Stomach (tissue), 9 donors: ENCODE measurements around the gene ARHGAP24. TPM values are rescaled to one million over a fixed set of nuclear protein-coding genes. Genes with fewer than 3 reads are reported as not detected.

Source experiments
- DNase-seq, 2 donors: peaks; one replicate each; pipeline versions ENCODE4 v3.0.0 to v3.0.0-alpha.2; 2013 to 2019
- H3K27ac ChIP-seq, 5 donors: fragments of 200-600 bp in 4 of 5; sonication (generic) in 4 of 5; one replicate each; pipeline ENCODE4 v1.5.1; 2013 to 2019; ENCODE audit warnings: mild to moderate bottlenecking in 1 of 5, moderate library complexity in 1 of 5
- H3K27me3 ChIP-seq, 3 donors: fragments of 200-600 bp; sonication (generic); one replicate each; pipeline ENCODE4 v1.5.1; 2017 to 2019; ENCODE audit warnings: mixed run types in 1 of 3
- H3K36me3 ChIP-seq, 4 donors: fragments of 200-600 bp; sonication (generic); 1 replicate in 3 of 4; 2 replicates in 1 of 4; pipeline ENCODE4 v1.5.1; 2016 to 2019
- H3K4me1 ChIP-seq, 4 donors: fragments of 200-600 bp; sonication (generic); one replicate each; pipeline ENCODE4 v1.5.1; 2016 to 2019
- H3K4me3 ChIP-seq, 4 donors: fragments of 200-600 bp; sonication (generic) in 3 of 4; one replicate each; pipeline ENCODE4 v1.5.1; 2016 to 2019; ENCODE audit warnings: mild to moderate bottlenecking in 1 of 4
- H3K9me3 ChIP-seq, 4 donors: fragments of 200-600 bp; sonication (generic); one replicate each; pipeline ENCODE4 v1.5.1; 2016 to 2019
- CTCF ChIP-seq, 7 experiments: fragments of 450-650 bp in 4 of 7; fragments of 200-600 bp in 3 of 7; sonication (generic) in 3 of 7; IDR thresholded peaks; one replicate each; pipeline ENCODE4 v1.5.1; 2016 to 2019; ENCODE audit warnings: antibody characterized with exemption in 7 of 7, control low read depth in 2 of 7, mild to moderate bottlenecking in 1 of 7
- EP300 ChIP-seq: sonication (generic); formaldehyde crosslinking; IDR thresholded peaks from one replicate; pipeline ENCODE4 v1.6.1; 2017; ENCODE audit warnings: antibody characterized with exemption
- POLR2A ChIP-seq, 4 donors: fragments of 450-650 bp; IDR thresholded peaks; one replicate each; pipeline ENCODE4 v1.6.1; 2016; ENCODE audit warnings: antibody characterized with exemption in 4 of 4, control low read depth in 2 of 4, mild to moderate bottlenecking in 1 of 4, moderate library complexity in 1 of 4
- POLR2AphosphoS5 ChIP-seq, 3 donors: sonication (generic); formaldehyde crosslinking; IDR thresholded peaks; one replicate each; pipeline ENCODE4 v1.6.1; 2016; ENCODE audit warnings: antibody characterized with exemption in 3 of 3
- WGBS, 5 donors: extraction: QIAGEN DNeasy Blood & Tissue Kit in 3 of 5; methylation state at CpG; one replicate each; pipeline versions ENCODE4 v1.1.5 to v1.1.7; 2013 to 2018; 5-methylcytosine and 5-hydroxymethylcytosine counted together
- intact Hi-C: fragments of 100-400 bp; cut with DNase I; formaldehyde crosslinking; loops from one replicate; pipeline ENCODE4 v1.15.1; 2023; ENCODE audit warnings: low total_unique reads
- polyA plus RNA-seq, 3 donors: library from polyadenylated mRNA; stranded (reverse); fragments of 200-250 nt; gene quantifications; one replicate each; pipeline ENCODE4 v1.2.3, GENCODE V29; 2013
- total RNA-seq, 5 donors: library from RNA; depleted of rRNA; stranded (reverse); fragments of >200 nt; gene quantifications; one replicate each; pipeline versions ENCODE4 v1.1.0 to v1.2.3, GENCODE V29; 2014 to 2016
- donor health status: healthy with polysubstance abuse.
- donor health status: Bipolar disorder and iron deficiency.
- donor health status: healthy.

ARHGAP24 gene
- total and polyA plus RNA-seq, 8 donors: 6.4 to 152 (median 33.5) TPM

DNA sequence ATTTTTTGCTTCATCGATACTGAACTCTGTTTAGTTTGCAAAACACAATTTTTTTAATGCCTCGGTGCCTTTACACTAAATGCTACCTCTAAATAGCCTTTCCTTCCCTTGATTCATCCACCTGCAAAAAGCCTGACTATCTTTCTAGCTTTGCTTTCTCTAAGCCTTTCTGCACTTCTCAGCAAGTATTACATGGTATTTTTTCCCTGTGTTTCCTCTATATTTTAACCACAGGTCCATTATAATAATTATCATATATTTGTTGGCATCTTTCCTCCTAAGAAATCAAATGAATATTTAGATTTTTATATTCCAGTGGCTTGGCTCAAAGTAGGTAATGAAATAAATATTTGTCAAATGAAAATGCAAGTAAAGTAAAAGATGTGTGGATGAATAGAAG, 196.2 kb downstream of the ARHGAP24 start:
- H3K4me1 ChIP-seq: peaks cover 0 to 24% (median 0%) of the 10 kb centered on the region in 4 donors
- H3K36me3 ChIP-seq: no peaks in the 10 kb centered on the region
- H3K27ac ChIP-seq: no peak overlapping the region
- intact Hi-C loops: no loop called here
- DNase-seq: no peak
- no peaks in the 10 kb centered on the region for H3K27me3 ChIP-seq
- WGBS, 5 donors: 88 to 95% (median 91%) methylated on average over 2 of the region's 2 CpGs
- peaks cover 0 to 13% (median 8%) of the 10 kb centered on the region in 4 donors for H3K9me3 ChIP-seq
- H3K4me3 ChIP-seq: no peak overlapping the region
- TF ChIP-seq POLR2AphosphoS5 (IDR thresholded peaks at IDR 0.05) (no peak), CTCF (IDR thresholded peaks at IDR 0.05) (no peak), EP300 (no peak), POLR2A (IDR thresholded peaks at IDR 0.05) (no peak)

DNA sequence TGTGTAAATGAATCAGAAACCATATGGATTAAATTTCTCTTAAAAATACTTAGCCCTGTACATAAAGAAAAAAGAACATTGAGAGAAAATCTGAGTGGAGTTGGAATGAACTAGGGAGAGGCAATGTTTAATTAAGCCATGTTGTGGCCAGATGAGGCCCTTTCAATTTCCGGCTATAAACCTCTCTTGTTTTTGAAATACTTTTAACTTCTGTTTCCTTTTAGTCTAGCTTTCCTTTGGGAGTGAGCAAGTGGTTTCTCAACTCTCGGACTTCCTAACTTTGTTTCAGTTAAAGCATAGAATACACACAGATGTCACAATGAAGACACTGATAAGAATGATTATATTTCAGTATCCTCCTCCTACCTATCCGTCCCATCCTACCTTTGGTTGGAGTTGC, 197.2 kb downstream of the ARHGAP24 start:
- no peaks in the 10 kb centered on the region for H3K36me3 ChIP-seq
- H3K4me1 ChIP-seq: peaks cover 0 to 31% (median 4%) of the 10 kb centered on the region in 4 donors
- intact Hi-C loops: no loop called here
- H3K27me3 ChIP-seq: no peaks in the 10 kb centered on the region
- no peak for DNase-seq
- no peak overlapping the region for H3K4me3 ChIP-seq
- TF ChIP-seq POLR2AphosphoS5 (IDR thresholded peaks at IDR 0.05) (no peak), POLR2A (IDR thresholded peaks at IDR 0.05) (no peak), CTCF (IDR thresholded peaks at IDR 0.05) (no peak), EP300 (no peak)
- 57 to 78% (median 70%) methylated on average over 3 of the region's 3 CpGs for WGBS, 5 donors
- peaks cover 0 to 3% (median 2%) of the 10 kb centered on the region in 4 donors for H3K9me3 ChIP-seq
- H3K27ac ChIP-seq: peak overlapping the region in 2 of 5 donors; percentile 5 to 10

DNA sequence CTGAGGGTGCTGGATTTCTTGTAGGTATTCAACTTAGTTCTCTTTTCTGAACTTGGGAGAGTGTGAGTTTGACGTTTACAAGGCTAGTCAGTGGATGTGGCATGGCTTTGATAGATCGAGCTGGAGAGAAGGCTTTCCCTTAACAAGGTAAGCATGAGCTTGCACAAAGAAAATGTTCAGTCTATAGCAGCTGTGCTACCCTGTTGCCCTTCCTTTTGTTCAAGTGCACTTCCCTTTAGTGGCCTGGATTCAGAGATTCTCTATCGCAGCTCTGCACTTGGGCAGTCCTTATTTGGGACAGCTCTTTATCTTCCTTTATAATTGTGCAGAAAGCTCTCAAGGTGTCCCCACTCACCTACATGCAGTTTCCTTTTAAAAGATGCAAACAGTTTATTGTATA, 198.0 kb downstream of the ARHGAP24 start:
- Histone ChIP-seq H3K4me3 (no peak overlapping the region), H3K9me3 (no peaks in the 10 kb centered on the region), H3K27me3 (no peaks in the 10 kb centered on the region), H3K27ac (peak overlapping the region in 1 of 5 donors; percentile 10), H3K4me1 (peaks cover 0 to 34% (median 4%) of the 10 kb centered on the region in 4 donors), H3K36me3 (no peaks in the 10 kb centered on the region)
- WGBS, 5 donors: 61 to 82% (median 72%) methylated on average over 3 of the region's 3 CpGs
- intact Hi-C loops: no loop called here
- no peak for DNase-seq
- TF ChIP-seq EP300 (no peak), CTCF (IDR thresholded peaks at IDR 0.05) (no peak), POLR2A (IDR thresholded peaks at IDR 0.05) (no peak), POLR2AphosphoS5 (IDR thresholded peaks at IDR 0.05) (no peak)

DNA sequence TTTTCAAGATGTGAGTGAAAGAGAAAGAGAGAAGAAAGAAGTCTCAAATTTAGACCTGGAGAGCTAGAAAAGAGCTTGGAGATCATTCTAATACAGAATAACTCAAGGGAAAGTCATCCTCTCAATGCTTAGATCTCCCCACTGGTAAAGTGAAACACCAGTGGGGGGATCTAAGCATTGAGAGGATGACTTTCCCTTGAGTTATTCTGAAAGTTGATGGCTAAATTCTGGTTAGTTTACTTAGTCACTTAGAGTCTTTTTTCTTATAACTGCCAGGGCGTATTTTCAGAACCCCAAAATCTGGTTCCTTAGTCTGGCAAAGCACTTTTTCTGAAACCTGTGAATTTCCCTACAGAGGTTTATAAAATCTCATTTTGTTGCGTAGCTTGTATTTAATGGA, 198.6 kb downstream of the ARHGAP24 start:
- peaks cover 0 to 34% (median 4%) of the 10 kb centered on the region in 4 donors for H3K4me1 ChIP-seq
- no peaks in the 10 kb centered on the region for H3K36me3 ChIP-seq
- H3K27ac ChIP-seq: no peak overlapping the region
- intact Hi-C loops: no loop called here
- H3K4me3 ChIP-seq: no peak overlapping the region
- 85 to 96% (median 92%) methylated on average over 2 of the region's 2 CpGs for WGBS, 5 donors
- no peak for TF ChIP-seq CTCF (IDR thresholded peaks at IDR 0.05)
- TF ChIP-seq EP300: no peak
- no peak for TF ChIP-seq POLR2A (IDR thresholded peaks at IDR 0.05)
- no peak for TF ChIP-seq POLR2AphosphoS5 (IDR thresholded peaks at IDR 0.05)
- H3K9me3 ChIP-seq: no peaks in the 10 kb centered on the region
- no peak for DNase-seq
- no peaks in the 10 kb centered on the region for H3K27me3 ChIP-seq
